Iris pigment epithelial cell (primary cell): Measurements from ENCODE around the gene MALRD1.

Source experiments
- DNase-seq: peaks from one replicate; pipeline ENCODE4 v3.0.0-alpha.2; 2011; ENCODE audit warnings: low read depth

The MALRD1 gene

GRCh38 chr10:19111501-19112267 is 63.1 kb downstream of the MALRD1 start:
- peak; percentile 2 for DNase-seq

GRCh38 chr10:19117438-19117837 is 68.8 kb downstream of the MALRD1 start:
- DNase-seq: no peak

GRCh38 chr10:19119191-19119590 is 70.6 kb downstream of the MALRD1 start:
- DNase-seq: no peak

- no peak for DNase-seq
Observed at GRCh38 chr10:19120381-19120908, 71.8 kb downstream of the MALRD1 start.

GRCh38 chr10:19133992-19134391 is 85.4 kb downstream of the MALRD1 start:
- no peak for DNase-seq

GRCh38 chr10:19142967-19143366 is 94.4 kb downstream of the MALRD1 start:
- DNase-seq: no peak

GRCh38 chr10:19144206-19144605 is 95.6 kb downstream of the MALRD1 start:
- DNase-seq: no peak

- no peak for DNase-seq
Observed at GRCh38 chr10:19154375-19154774, 105.8 kb downstream of the MALRD1 start.

GRCh38 chr10:19158358-19158757 is 109.8 kb downstream of the MALRD1 start:
- no peak for DNase-seq

GRCh38 chr10:19158870-19159269 is 110.3 kb downstream of the MALRD1 start:
- DNase-seq: no peak

GRCh38 chr10:19164461-19164860 is 115.9 kb downstream of the MALRD1 start:
- no peak for DNase-seq

- peak; percentile 3 for DNase-seq
Observed at GRCh38 chr10:19168584-19168983, 120.0 kb downstream of the MALRD1 start.

GRCh38 chr10:19169041-19169440 is 120.4 kb downstream of the MALRD1 start:
- DNase-seq: peak; percentile 10

GRCh38 chr10:19169684-19170083 is 121.1 kb downstream of the MALRD1 start:
- DNase-seq: peak; percentile 4

GRCh38 chr10:19178675-19179074 is 130.1 kb downstream of the MALRD1 start:
- no peak for DNase-seq

GRCh38 chr10:19184891-19185290 is 136.3 kb downstream of the MALRD1 start:
- DNase-seq: no peak

- DNase-seq: peak; percentile 8
Observed at GRCh38 chr10:19194866-19195265, 146.3 kb downstream of the MALRD1 start.

- DNase-seq: no peak
Observed at GRCh38 chr10:19195698-19196097, 147.1 kb downstream of the MALRD1 start.

- DNase-seq: peak; percentile 3
Observed at GRCh38 chr10:19200211-19200610, 151.6 kb downstream of the MALRD1 start.

GRCh38 chr10:19204246-19204917 is 155.8 kb downstream of the MALRD1 start:
- DNase-seq: peak; percentile 14

- no peak for DNase-seq
Observed at GRCh38 chr10:19209319-19209718, 160.7 kb downstream of the MALRD1 start.

- DNase-seq: no peak
Observed at GRCh38 chr10:19212590-19212989, 164.0 kb downstream of the MALRD1 start.

- no peak for DNase-seq
Observed at GRCh38 chr10:19221216-19221615, 172.6 kb downstream of the MALRD1 start.
